ENCODE data around the gene LRRC28.
"Not testable (repeated sequence)": the region's sequence is repeated elsewhere in the genome, so short reads cannot be mapped to it uniquely, and the experiment has no call there.

The LRRC28 gene

GRCh38 chr15:99396375-99396774, 145.1 kb downstream of the LRRC28 start:
- Histone ChIP-seq H3K4me3 (ENCODE audit: low read depth, low read length) (no peak overlapping the region), H3K27me3 (ENCODE audit: control insufficient read depth, insufficient read depth, low read length) (no peaks in the 10 kb centered on the region), H3K9me3 (ENCODE audit: control insufficient read depth, insufficient read depth, low read length) (no peaks in the 10 kb centered on the region), H3K9ac (ENCODE audit: low read depth, low read length) (no peak overlapping the region), H3K4me1 (ENCODE audit: control insufficient read depth, insufficient read depth, low read length) (no peaks in the 10 kb centered on the region), H3K27ac (ENCODE audit: low read depth, low read length) (no peak overlapping the region), H3K36me3 (ENCODE audit: control insufficient read depth, insufficient read depth, low read length) (no peaks in the 10 kb centered on the region)

GRCh38 chr15:99399061-99399460, 147.8 kb downstream of the LRRC28 start:
- Histone ChIP-seq H3K27ac (ENCODE audit: low read depth, low read length) (no peak overlapping the region), H3K9ac (ENCODE audit: low read depth, low read length) (no peak overlapping the region), H3K36me3 (ENCODE audit: control insufficient read depth, insufficient read depth, low read length) (no peaks in the 10 kb centered on the region), H3K4me3 (ENCODE audit: low read depth, low read length) (no peak overlapping the region), H3K27me3 (ENCODE audit: control insufficient read depth, insufficient read depth, low read length) (no peaks in the 10 kb centered on the region), H3K4me1 (ENCODE audit: control insufficient read depth, insufficient read depth, low read length) (0 out of 2 replicates have a peak, but pooled peaks cover 2% of the 10 kb centered on the region), H3K9me3 (ENCODE audit: control insufficient read depth, insufficient read depth, low read length) (no peaks in the 10 kb centered on the region)

- no peaks in the 10 kb centered on the region for H3K36me3 ChIP-seq (ENCODE audit: control insufficient read depth, insufficient read depth, low read length)
- H3K9me3 ChIP-seq (ENCODE audit: control insufficient read depth, insufficient read depth, low read length), result no peaks in the 10 kb centered on the region
- no peak overlapping the region for H3K9ac ChIP-seq (ENCODE audit: low read depth, low read length)
- no peak overlapping the region for H3K27ac ChIP-seq (ENCODE audit: low read depth, low read length)
- 0 out of 2 replicates have a peak, but pooled peaks cover 2% of the 10 kb centered on the region for H3K4me1 ChIP-seq (ENCODE audit: control insufficient read depth, insufficient read depth, low read length)
- H3K4me3 ChIP-seq (ENCODE audit: low read depth, low read length), result no peak overlapping the region
- H3K27me3 ChIP-seq (ENCODE audit: control insufficient read depth, insufficient read depth, low read length), result no peaks in the 10 kb centered on the region
Measured at GRCh38 chr15:99399618-99400017, 148.3 kb downstream of the LRRC28 start.

GRCh38 chr15:99401216-99401615, 149.9 kb downstream of the LRRC28 start:
- H3K27me3 ChIP-seq (ENCODE audit: control insufficient read depth, insufficient read depth, low read length); H3K9me3 ChIP-seq (ENCODE audit: control insufficient read depth, insufficient read depth, low read length); H3K4me1 ChIP-seq (ENCODE audit: control insufficient read depth, insufficient read depth, low read length); H3K36me3 ChIP-seq (ENCODE audit: control insufficient read depth, insufficient read depth, low read length); H3K4me3 ChIP-seq (ENCODE audit: low read depth, low read length); H3K9ac ChIP-seq (ENCODE audit: low read depth, low read length); H3K27ac ChIP-seq (ENCODE audit: low read depth, low read length): not testable (repeated sequence)

GRCh38 chr15:99402014-99402729, 150.9 kb downstream of the LRRC28 start:
- no peak overlapping the region for H3K27ac ChIP-seq (ENCODE audit: low read depth, low read length)
- 0 out of 2 replicates have a peak, but pooled peaks cover 2% of the 10 kb centered on the region for H3K4me1 ChIP-seq (ENCODE audit: control insufficient read depth, insufficient read depth, low read length)

GRCh38 chr15:99403597-99403996, 152.3 kb downstream of the LRRC28 start:
- no peak overlapping the region for H3K4me3 ChIP-seq (ENCODE audit: low read depth, low read length)
- 0 out of 2 replicates have a peak, but pooled peaks cover 2% of the 10 kb centered on the region for H3K4me1 ChIP-seq (ENCODE audit: control insufficient read depth, insufficient read depth, low read length)
- H3K27me3 ChIP-seq (ENCODE audit: control insufficient read depth, insufficient read depth, low read length), result no peaks in the 10 kb centered on the region
- H3K36me3 ChIP-seq (ENCODE audit: control insufficient read depth, insufficient read depth, low read length), result no peaks in the 10 kb centered on the region
- H3K9ac ChIP-seq (ENCODE audit: low read depth, low read length), result no peak overlapping the region
- H3K27ac ChIP-seq (ENCODE audit: low read depth, low read length), result no peak overlapping the region
- H3K9me3 ChIP-seq (ENCODE audit: control insufficient read depth, insufficient read depth, low read length), result no peaks in the 10 kb centered on the region

More at GRCh38 chr15:99402014-99402729, 150.9 kb downstream of the LRRC28 start:
- H3K9ac ChIP-seq (ENCODE audit: low read depth, low read length), result no peak overlapping the region
- H3K27me3 ChIP-seq (ENCODE audit: control insufficient read depth, insufficient read depth, low read length), result no peaks in the 10 kb centered on the region
- no peak overlapping the region for H3K4me3 ChIP-seq (ENCODE audit: low read depth, low read length)
- H3K36me3 ChIP-seq (ENCODE audit: control insufficient read depth, insufficient read depth, low read length), result no peaks in the 10 kb centered on the region
- no peaks in the 10 kb centered on the region for H3K9me3 ChIP-seq (ENCODE audit: control insufficient read depth, insufficient read depth, low read length)

- H3K4me3 ChIP-seq (ENCODE audit: low read depth, low read length), result no peak overlapping the region
- no peaks in the 10 kb centered on the region for H3K36me3 ChIP-seq (ENCODE audit: control insufficient read depth, insufficient read depth, low read length)
- no peak overlapping the region for H3K9ac ChIP-seq (ENCODE audit: low read depth, low read length)
- no peak overlapping the region for H3K27ac ChIP-seq (ENCODE audit: low read depth, low read length)
- H3K4me1 ChIP-seq (ENCODE audit: control insufficient read depth, insufficient read depth, low read length), result 0 out of 2 replicates have a peak, but pooled peaks cover 2% of the 10 kb centered on the region
- no peaks in the 10 kb centered on the region for H3K27me3 ChIP-seq (ENCODE audit: control insufficient read depth, insufficient read depth, low read length)
- H3K9me3 ChIP-seq (ENCODE audit: control insufficient read depth, insufficient read depth, low read length), result no peaks in the 10 kb centered on the region
Measured at GRCh38 chr15:99404454-99404853, 153.2 kb downstream of the LRRC28 start.

GRCh38 chr15:99406120-99406519, 154.8 kb downstream of the LRRC28 start:
- Histone ChIP-seq H3K9ac (ENCODE audit: low read depth, low read length) (no peak overlapping the region), H3K27ac (ENCODE audit: low read depth, low read length) (no peak overlapping the region), H3K27me3 (ENCODE audit: control insufficient read depth, insufficient read depth, low read length) (no peaks in the 10 kb centered on the region), H3K4me3 (ENCODE audit: low read depth, low read length) (no peak overlapping the region), H3K9me3 (ENCODE audit: control insufficient read depth, insufficient read depth, low read length) (no peaks in the 10 kb centered on the region), H3K4me1 (ENCODE audit: control insufficient read depth, insufficient read depth, low read length) (0 out of 2 replicates have a peak, but pooled peaks cover 2% of the 10 kb centered on the region), H3K36me3 (ENCODE audit: control insufficient read depth, insufficient read depth, low read length) (no peaks in the 10 kb centered on the region)

GRCh38 chr15:99406716-99407487, 155.6 kb downstream of the LRRC28 start:
- H3K9ac ChIP-seq (ENCODE audit: low read depth, low read length), result no peak overlapping the region

GRCh38 chr15:99407716-99408115, 156.4 kb downstream of the LRRC28 start:
- Histone ChIP-seq H3K4me1 (ENCODE audit: control insufficient read depth, insufficient read depth, low read length) (no peaks in the 10 kb centered on the region), H3K4me3 (ENCODE audit: low read depth, low read length) (no peak overlapping the region), H3K27ac (ENCODE audit: low read depth, low read length) (no peak overlapping the region), H3K9me3 (ENCODE audit: control insufficient read depth, insufficient read depth, low read length) (no peaks in the 10 kb centered on the region), H3K36me3 (ENCODE audit: control insufficient read depth, insufficient read depth, low read length) (no peaks in the 10 kb centered on the region), H3K9ac (ENCODE audit: low read depth, low read length) (no peak overlapping the region), H3K27me3 (ENCODE audit: control insufficient read depth, insufficient read depth, low read length) (no peaks in the 10 kb centered on the region)

More at GRCh38 chr15:99406716-99407487, 155.6 kb downstream of the LRRC28 start:
- Histone ChIP-seq H3K9me3 (ENCODE audit: control insufficient read depth, insufficient read depth, low read length) (no peaks in the 10 kb centered on the region), H3K27me3 (ENCODE audit: control insufficient read depth, insufficient read depth, low read length) (no peaks in the 10 kb centered on the region), H3K4me1 (ENCODE audit: control insufficient read depth, insufficient read depth, low read length) (0 out of 2 replicates have a peak, but pooled peaks cover 2% of the 10 kb centered on the region), H3K27ac (ENCODE audit: low read depth, low read length) (no peak overlapping the region), H3K36me3 (ENCODE audit: control insufficient read depth, insufficient read depth, low read length) (no peaks in the 10 kb centered on the region), H3K4me3 (ENCODE audit: low read depth, low read length) (no peak overlapping the region)

All from HUES48 (cell line).